SH-SY5Y (cell line): Measurements from ENCODE around the gene CD274.

Experiments
- GATA2 ChIP-seq: IDR thresholded peaks from 2 replicates; pipeline ENCODE4 v1.6.1; 2011; ENCODE audit warnings: mild to moderate bottlenecking, low read depth, low read length
- GATA3 ChIP-seq: IDR thresholded peaks from 2 replicates; pipeline ENCODE4 v1.6.1; 2011; ENCODE audit warnings: low read depth, mild to moderate bottlenecking, low read length, moderate library complexity

- TF ChIP-seq GATA3 = no peak
- TF ChIP-seq GATA2 = no peak
Observed at GRCh38 chr9:5443850-5444249, 6.5 kb upstream of the CD274 start.
